NCI-H187 (cell line): Measurements from ENCODE around the gene MRTFB.

Experiments used
- DNase-seq, 2 experiments: peaks; one replicate each; lab custom pipeline; 2025; lab: John Stamatoyannopoulos, UW

The MRTFB gene

DNA sequence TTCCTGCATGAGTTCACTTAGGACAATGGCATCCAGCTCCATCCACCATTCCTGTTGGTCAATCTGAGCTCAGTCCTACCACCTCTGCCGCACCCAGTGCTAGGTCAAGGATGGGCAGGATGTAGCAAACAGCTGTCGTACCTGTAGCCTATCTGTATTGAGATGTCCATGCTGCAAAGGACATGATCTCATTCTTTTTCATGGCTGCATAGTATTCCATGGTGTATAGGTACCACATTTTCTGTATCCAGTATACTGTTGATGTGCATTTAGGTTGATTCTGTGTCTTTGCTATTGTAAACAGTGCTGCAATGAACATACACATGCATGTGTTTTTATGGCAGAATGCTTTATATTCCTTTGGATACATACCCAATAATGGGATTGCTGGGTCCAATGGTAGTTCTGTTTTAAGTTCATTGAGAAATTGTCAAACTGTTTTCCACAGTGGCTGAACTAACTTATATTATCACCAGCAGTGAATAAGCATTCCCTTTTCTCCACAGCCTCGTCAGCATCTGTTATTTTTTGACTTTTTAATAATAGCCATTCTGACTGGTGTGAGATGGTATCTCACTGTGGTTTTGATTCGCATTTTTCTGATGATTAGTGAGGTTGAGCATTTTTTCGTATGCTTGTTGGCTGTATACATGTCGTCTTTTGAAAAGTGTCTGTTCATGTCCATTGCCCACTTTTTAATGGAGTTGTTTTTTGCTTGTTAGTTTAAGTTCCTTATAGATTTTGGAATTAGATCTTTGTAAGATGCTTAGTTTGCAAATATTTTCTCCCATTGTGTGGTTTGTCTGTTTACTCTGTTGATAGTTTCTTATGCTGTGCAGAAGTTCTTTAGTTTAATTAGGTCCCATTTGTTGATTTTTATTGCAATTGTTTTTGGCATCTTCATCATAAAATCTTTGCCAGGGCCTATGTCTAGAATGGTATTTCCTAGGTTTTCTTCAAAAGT lies 7.2 kb upstream of the MRTFB start:
- no peak for DNase-seq

DNA sequence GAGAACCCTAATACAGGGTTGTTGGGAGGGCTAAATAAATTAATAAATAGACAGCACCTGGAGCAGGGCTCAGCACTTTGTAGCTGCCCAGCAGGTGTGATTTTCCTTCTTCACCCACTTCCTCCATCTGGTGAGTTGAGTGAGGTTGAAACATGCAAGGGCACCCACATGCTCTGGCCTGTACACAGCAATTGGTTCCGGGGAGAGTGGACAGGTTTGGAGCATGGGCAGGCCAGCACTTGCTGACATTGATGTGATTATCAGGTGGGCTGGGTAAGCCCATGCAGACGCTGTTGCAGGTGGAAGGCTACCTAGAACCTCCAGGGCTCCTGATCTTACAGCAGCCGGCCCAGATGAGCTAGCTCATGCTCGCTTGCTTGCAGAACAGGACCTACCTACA lies 1.3 kb upstream of the MRTFB start:
- DNase-seq: no peak

- DNase-seq: no peak
Observed at GRCh38 chr16:14070555-14070876, 603 bp upstream of the MRTFB start.

DNA sequence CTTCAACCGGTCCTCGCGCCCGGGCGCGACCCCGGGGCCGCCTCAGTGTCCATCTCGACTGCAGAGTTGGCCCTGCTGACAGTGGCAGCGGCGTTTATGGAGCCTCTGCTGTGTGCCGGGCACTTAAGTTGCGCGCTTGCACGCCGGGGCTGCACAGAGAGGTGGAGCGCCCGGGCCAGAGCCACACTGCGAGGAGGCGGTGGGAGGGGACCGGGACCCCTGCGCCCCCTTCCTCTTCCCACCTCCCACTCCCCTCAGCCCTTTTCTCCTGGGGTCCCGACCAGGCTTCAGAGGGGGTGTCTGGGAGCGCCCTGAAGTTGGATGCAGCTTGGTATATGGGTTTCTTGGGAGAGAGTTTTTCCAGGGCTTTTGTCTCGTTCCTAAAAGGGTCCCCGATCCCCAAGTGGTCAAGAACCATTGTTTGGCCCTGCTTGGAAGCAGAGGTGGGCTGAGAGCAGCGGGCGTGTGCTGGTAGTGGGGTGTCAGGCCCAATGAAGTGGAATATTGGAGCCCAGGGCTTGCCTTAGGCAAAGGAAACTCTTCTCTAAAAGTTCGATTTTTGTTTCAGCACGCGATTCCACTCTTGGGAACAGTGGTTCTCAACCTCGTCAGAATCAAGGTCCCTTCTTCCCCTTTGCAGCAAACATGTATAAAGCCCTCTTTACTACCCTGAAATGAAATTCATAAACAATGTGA lies 605 bp downstream of the MRTFB start:
- no peak for DNase-seq

GRCh38 chr16:14072360-14072759 lies 1.2 kb downstream of the MRTFB start:
- no peak for DNase-seq

- no peak for DNase-seq
Observed at GRCh38 chr16:14074544-14074943, 3.4 kb downstream of the MRTFB start.

- no peak for DNase-seq
Observed at GRCh38 chr16:14077918-14078317, 6.8 kb downstream of the MRTFB start.

- DNase-seq: no peak
Observed at GRCh38 chr16:14086477-14086876, 15.4 kb downstream of the MRTFB start.

DNA sequence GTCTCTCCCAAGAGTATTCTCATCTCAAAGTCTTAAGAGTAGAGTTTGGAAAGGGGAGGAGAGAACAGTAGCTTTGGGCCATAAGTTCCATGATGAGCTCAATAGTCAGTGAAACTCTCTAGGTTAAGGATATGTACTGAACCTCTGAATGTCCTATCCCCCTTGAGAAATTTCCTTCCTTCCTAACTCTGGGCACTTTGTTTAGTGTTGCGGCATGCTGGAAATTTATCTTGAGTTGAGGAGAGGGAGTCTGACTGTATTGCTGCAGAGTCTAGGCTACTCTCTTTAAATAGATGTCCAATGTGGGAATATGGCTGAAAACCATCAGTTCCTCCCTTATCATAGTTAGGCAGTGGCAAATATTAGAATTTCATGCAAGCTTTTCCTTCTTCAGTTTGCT lies 16.1 kb downstream of the MRTFB start:
- no peak for DNase-seq

- no peak for DNase-seq
Observed at GRCh38 chr16:14087590-14088154, 16.6 kb downstream of the MRTFB start.

DNA sequence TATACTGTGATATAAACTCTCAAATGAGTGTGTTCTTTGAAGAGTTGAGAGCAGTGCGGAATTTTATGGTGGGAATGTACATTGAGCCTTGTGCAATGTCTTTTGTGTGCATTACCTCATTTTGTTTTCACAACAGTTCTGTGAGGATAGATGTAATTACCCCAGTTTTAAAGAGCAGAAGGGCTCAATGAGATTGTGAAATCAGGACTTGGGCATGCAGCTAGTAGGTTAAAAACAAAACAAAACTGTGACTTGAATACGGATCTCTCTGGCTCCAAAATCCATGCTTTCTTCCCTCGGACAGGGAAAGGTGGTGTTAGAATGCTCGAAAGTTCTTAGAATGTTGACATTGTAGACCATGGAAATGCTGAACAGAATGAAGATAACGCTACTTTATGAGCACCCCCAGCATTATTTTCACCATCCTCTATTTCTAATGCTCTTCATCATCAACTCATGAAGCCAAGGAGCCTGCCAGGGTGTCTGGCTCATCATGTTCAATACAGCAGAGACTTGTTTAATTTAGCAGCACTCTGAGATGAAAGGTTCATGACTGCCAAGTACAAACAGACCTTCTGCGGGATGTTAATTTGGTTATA lies 17.1 kb downstream of the MRTFB start:
- no peak for DNase-seq

DNA sequence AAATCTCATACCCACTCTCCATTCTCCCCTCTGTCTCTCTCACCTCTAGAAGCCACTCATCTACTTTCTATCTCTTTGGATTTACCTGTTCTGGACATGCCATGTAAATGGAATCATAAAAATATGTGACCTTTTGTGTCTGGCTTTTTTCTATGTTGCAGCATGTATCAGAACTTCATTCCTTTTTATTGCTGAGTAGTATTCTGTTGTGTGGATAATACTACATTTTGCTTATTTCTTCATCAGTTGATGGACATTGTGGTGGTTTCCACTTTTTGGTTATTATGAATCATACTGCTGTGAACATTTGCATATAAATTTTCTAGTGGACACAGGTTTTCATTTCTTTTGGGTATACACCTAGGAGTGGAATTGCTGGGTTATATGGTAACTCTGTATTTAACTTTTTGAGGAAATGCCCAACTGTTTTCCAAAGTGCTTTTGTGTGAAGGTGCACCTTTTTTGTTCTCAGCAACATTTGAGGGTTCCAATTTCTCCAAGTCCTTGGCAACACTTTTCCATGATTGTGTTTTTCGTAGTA lies 18.2 kb downstream of the MRTFB start:
- no peak for DNase-seq

DNA sequence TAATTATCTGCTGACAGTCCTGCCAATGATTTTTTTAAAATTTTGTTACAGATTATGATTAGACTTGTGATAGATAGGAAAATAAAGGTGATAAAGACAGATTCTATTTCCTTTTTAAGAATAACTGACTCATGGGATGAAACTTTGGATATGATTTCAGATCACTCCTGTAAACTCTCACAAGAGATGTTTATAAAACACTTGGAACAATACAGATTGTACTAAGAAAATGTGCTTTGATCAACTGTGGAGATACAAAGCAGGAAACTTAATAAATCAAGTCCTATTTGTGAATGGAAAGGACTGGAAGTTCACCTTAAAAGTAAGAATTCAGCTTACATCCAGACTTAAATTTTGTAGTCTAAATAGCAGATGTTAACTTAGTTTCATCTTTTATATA lies 21.4 kb downstream of the MRTFB start:
- no peak for DNase-seq

DNA sequence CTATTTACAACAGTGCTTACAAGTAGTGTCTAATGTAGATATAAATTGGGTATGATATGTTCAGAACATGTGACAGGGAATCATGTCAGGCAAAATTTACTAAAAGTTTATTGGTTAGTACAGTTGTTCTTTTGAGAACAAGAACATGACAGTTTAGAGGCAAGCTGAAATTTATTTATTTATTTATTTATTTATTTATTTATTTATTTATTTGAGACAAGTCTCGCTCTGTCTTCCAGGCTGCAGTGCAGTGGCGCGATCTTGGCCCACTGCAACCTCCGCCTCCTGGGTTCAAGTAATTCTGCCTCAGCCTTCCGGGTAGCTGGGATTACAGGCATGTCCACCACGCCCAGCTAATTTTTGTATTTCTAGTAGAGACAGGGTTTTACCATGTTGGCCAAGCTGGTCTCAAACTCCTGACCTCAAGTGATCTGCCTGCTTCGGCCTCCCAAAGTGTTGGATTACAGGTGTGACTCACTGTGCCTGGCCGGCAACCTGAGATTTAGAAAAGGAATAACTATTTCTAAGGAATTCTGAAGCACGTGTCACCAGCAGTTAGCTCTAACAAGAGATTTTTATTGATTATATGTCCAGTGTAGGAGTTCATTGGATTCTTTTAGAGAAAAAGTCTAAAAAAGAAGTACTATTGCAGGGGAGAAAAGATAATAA lies 24.9 kb downstream of the MRTFB start:
- DNase-seq: no peak

DNA sequence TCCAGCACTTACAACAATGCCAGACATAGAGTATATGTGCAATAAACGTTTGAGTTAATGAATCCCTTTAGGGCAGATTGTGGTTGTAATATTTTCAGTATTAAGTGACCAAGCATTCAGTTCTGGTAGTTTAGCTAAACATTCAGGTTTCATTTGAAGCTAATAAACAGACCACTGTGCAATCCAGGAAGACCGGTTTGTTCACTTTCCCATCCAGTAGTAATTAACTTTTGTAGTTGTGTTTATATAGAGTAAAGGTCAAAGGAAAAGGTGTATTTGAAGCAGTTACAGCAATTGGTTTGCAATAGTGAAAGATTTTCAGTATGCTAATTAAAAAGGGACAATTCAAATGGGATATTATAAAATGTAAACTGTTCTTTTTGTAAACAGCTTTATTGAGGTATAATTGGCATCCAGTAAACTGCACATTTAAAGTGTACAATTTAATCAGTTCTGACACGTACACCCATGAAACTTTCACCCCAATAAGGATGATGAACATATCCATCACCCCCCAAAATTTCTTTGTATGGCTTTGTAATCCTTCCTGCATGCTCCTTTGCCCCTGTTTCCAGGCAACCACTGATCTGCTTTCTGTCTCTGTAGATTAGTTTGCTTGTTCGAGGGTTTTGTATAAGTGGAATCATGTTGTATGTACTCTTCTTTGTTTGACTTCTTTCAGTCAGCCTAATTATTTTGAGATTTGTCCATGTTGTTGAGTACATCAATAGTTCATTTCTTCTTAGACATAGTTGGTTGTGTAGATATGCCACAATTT lies 26.3 kb downstream of the MRTFB start:
- DNase-seq: no peak

- no peak for DNase-seq
Observed at GRCh38 chr16:14098081-14098480, 27.0 kb downstream of the MRTFB start.

- DNase-seq: no peak
Observed at GRCh38 chr16:14100825-14101224, 29.7 kb downstream of the MRTFB start.

DNA sequence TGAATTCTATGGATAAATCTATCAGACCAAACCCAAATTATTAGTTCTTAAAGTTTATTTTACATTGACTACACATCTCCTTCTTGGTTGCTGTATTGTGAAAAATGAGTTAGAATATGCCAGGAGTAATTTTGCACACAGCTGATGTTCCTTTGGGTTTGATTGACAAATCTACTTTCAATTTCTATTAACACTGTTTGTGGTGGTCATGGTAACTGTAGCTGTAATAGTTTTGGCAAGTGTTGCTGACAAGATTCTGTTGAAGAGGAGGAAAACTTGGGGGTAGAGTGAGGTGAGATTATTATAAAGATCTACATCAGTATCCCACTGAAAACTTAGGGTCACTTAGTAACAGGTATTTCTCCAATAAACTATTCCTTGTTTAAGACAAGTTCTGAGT lies 30.3 kb downstream of the MRTFB start:
- no peak for DNase-seq

DNA sequence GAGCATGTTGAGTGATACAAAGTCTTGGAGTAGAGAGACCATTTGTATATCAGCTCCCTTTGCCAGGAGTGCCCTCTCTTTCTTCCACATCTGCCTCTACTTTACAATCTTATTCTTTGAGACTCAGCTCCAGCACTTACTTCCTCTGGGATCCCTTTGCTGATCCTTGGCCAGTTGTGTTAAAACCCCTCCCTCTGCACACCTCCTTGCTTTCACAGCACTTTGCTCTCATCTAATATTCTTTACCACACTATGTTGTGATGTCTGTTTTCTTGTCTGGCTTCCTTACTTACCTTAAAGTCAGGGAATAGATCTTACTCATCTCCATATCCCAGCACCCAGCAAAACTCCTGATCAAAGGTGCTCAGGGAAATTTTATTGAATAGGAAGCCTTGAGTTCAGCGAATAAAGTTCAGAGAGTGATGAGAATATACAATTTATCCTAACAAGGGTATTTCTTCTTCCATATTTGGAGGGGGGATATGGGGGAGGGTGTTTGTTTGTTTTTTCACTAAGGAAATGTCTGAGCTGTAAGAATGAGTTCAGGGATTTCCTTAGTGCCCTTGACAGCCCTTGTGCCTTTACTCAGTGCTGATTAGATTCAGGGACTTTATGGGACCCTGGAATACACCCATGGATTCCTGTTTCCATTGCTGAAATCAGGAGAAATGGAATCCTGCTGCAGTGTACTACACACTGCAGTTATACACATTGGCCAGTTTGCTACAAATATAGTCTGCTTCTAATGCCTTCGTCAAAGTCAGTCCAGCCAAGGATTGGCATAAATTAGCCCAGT lies 32.0 kb downstream of the MRTFB start:
- no peak for DNase-seq

- no peak for DNase-seq
Observed at GRCh38 chr16:14104066-14104465, 32.9 kb downstream of the MRTFB start.
